Bronchial epithelial cell (primary cell): ENCODE results near the gene LCN12. TPM values are rescaled to one million over a fixed set of nuclear protein-coding genes. Genes with fewer than 3 reads are reported as not detected.

ENCODE experiments used
- DNase-seq: peaks from one replicate; pipeline ENCODE4 v3.0.0-alpha.2; 2010; ENCODE audit warnings: low read depth
- FAIRE-seq: peaks from 2 replicates; lab custom pipeline; 2011; peaks lifted over from hg19 to GRCh38; lab: Jason Lieb, UNC
- H3K27me3 ChIP-seq: 2 replicates; pipeline ENCODE4 v1.5.1; 2011; ENCODE audit warnings: low read length; ENCODE audit not compliant: control insufficient read depth, insufficient read depth
- H3K36me3 ChIP-seq: 2 replicates; pipeline ENCODE4 v1.5.1; 2011; ENCODE audit warnings: low read length; ENCODE audit not compliant: control insufficient read depth, insufficient read depth
- H3K4me3 ChIP-seq: 2 replicates; pipeline ENCODE4 v1.5.1; 2011; ENCODE audit warnings: mild to moderate bottlenecking, low read depth, low read length, control low read depth
- total RNA-seq: library from RNA; depleted of rRNA; stranded (reverse); fragments of >200 nt; gene quantifications from 2 replicates; pipeline ENCODE4 v1.2.1, GENCODE V29; 2014
- TF ChIP-seq, protein P1 (sequence below): IDR thresholded peaks from 2 replicates; pipeline ENCODE4 v1.5.1; 2011; ENCODE audit warnings: mild to moderate bottlenecking, moderate library complexity, low read length, control low read depth, inconsistent platforms; ENCODE audit not compliant: insufficient read depth, severe bottlenecking

Gene LCN12
- total RNA-seq, 1 donor from 2014 or later = not detected

- no peak for FAIRE-seq
- no peak overlapping the region for H3K4me3 ChIP-seq
- TF ChIP-seq, protein P1, sequence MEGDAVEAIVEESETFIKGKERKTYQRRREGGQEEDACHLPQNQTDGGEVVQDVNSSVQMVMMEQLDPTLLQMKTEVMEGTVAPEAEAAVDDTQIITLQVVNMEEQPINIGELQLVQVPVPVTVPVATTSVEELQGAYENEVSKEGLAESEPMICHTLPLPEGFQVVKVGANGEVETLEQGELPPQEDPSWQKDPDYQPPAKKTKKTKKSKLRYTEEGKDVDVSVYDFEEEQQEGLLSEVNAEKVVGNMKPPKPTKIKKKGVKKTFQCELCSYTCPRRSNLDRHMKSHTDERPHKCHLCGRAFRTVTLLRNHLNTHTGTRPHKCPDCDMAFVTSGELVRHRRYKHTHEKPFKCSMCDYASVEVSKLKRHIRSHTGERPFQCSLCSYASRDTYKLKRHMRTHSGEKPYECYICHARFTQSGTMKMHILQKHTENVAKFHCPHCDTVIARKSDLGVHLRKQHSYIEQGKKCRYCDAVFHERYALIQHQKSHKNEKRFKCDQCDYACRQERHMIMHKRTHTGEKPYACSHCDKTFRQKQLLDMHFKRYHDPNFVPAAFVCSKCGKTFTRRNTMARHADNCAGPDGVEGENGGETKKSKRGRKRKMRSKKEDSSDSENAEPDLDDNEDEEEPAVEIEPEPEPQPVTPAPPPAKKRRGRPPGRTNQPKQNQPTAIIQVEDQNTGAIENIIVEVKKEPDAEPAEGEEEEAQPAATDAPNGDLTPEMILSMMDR = no peak
Measured at GRCh38 chr9:136997371-136997770, 45.3 kb downstream of the LCN12 start.

GRCh38 chr9:136997830-136998234 is 45.8 kb downstream of the LCN12 start:
- DNase-seq = no peak
- Histone ChIP-seq H3K27me3 (no peaks in the 10 kb centered on the region), H3K36me3 (peaks cover 2% of the 10 kb centered on the region), H3K4me3 (no peak overlapping the region)
- no peak for FAIRE-seq
- TF ChIP-seq, protein P1 = no peak

More at GRCh38 chr9:136997371-136997770, 45.3 kb downstream of the LCN12 start:
- Histone ChIP-seq H3K27me3 (no peaks in the 10 kb centered on the region), H3K36me3 (peaks cover 2% of the 10 kb centered on the region)
- DNase-seq = no peak

GRCh38 chr9:137000177-137000930 is 48.3 kb downstream of the LCN12 start:
- Histone ChIP-seq H3K36me3 (no peaks in the 10 kb centered on the region), H3K27me3 (no peaks in the 10 kb centered on the region), H3K4me3 (no peak overlapping the region)
- TF ChIP-seq, protein P1 = no peak
- DNase-seq = peak; percentile 43
- no peak for FAIRE-seq

DNA sequence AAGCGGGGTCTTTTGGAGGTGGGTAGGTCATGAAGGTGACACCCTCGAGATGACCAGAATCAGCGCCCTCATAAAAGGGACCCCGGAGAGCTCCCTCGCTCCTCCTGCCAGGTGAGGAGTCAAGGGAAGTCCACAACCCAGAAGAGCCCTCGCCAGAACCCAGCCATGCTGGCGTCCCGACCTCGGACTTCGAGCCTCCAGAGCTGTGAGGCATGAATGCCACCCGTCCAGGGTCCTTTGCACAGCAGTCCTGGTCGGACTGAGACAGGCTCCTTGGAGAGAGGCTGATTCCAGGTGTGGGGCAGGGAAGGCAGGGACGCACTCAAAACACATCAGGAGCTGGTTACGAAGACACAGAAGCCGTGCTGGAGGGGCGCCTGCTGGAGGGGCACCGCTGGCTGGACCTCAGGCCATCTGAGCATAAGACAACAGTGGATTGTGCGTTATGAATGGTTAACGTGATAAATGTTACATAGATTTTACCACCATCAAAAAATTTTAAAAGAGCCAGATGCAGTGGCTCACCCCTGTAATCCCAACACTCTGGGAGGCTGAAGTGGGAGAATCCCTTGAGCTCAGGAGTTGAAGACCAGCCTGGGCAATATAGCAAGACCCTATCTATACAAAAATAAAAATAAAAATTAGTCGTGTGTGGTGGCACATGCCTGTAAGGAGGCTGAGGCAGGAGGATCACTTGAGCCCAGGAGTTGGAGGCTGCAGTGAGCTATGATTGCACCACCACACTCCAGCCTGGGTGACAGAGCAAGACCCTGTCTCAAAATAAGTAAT is 50.0 kb downstream of the LCN12 start:
- H3K36me3 ChIP-seq = no peaks in the 10 kb centered on the region
- no peak overlapping the region for H3K4me3 ChIP-seq
- DNase-seq (no peak), FAIRE-seq (no peak)
- no peaks in the 10 kb centered on the region for H3K27me3 ChIP-seq
- TF ChIP-seq, protein P1 = no peak

GRCh38 chr9:137002646-137003041 is 50.6 kb downstream of the LCN12 start:
- Histone ChIP-seq H3K27me3 (no peaks in the 10 kb centered on the region), H3K36me3 (no peaks in the 10 kb centered on the region), H3K4me3 (no peak overlapping the region)
- no peak for DNase-seq
- FAIRE-seq = no peak
- TF ChIP-seq, protein P1 = no peak
